BJ (cell line): ENCODE measurements around the gene FLYWCH2. TPM values are rescaled to one million over a fixed set of nuclear protein-coding genes. Genes with fewer than 3 reads are reported as not detected.
A peak's percentile ranks its signal among the peaks of the same experiment; 100 is the strongest.
"Not testable (repeated sequence)": the region's sequence is repeated elsewhere in the genome, so short reads cannot be mapped to it uniquely, and the experiment has no call there.

Experiments
- CTCF ChIA-PET: fragments of 350-600 bp; formaldehyde crosslinking; extraction: SDS; loops from one replicate; lab custom pipeline; 2021; ENCODE audit warnings: antibody characterized with exemption, inconsistent platforms; lab: Yijun Ruan, JAX
- POLR2A ChIA-PET: fragments of 300-600 bp; sonication (Branson Sonifier 250); formaldehyde crosslinking; extraction: SDS; loops from one replicate; lab custom pipeline; 2021; ENCODE audit warnings: antibody characterized with exemption; lab: Charles Lee
- DNase-seq: peaks from one replicate; pipeline ENCODE4 v3.0.0-alpha.2; 2011; ENCODE audit warnings: low read depth
- H3K27me3 ChIP-seq: 2 replicates; pipeline ENCODE4 v1.6.0; 2011; ENCODE audit warnings: low read length; ENCODE audit not compliant: control insufficient read depth, insufficient read depth
- H3K36me3 ChIP-seq: 2 replicates; pipeline ENCODE4 v1.5.1; 2011; ENCODE audit warnings: low read length; ENCODE audit not compliant: control insufficient read depth, insufficient read depth
- H3K4me3 ChIP-seq: 2 replicates; pipeline ENCODE4 v1.5.1; 2011; ENCODE audit warnings: low read depth, mild to moderate bottlenecking, control low read depth, low read length
- CTCF ChIP-seq: IDR thresholded peaks from 2 replicates; pipeline ENCODE4 v1.5.1; 2011; ENCODE audit warnings: low read depth, mild to moderate bottlenecking, control low read depth, inconsistent platforms, low read length, moderate library complexity; ENCODE audit not compliant: insufficient read depth
- polyA plus RNA-seq: library from polyadenylated mRNA; depleted of rRNA; stranded (reverse); fragments of >200 nt; gene quantifications from 2 replicates; pipeline ENCODE4 v1.2.3, GENCODE V29; 2011

FLYWCH2 gene
- polyA plus RNA-seq, 1 experiment = 39.9 TPM

- POLR2A ChIA-PET = interaction anchor here (1.0 kb wide), 1 partner anchor 21 kb away, joined by 5 read pairs; no protein-coding TSS in a partner anchor
- peaks cover 14% of the 10 kb centered on the region for H3K36me3 ChIP-seq
- no peak for DNase-seq
- CTCF ChIA-PET = interaction anchor here (0.5 to 3.9 kb wide), 24 partner anchors 9 to 132 kb away, joined by 3 to 24 read pairs (median 6); partner anchors contain the start of genes FLYWCH1 and FLYWCH2
- no peaks in the 10 kb centered on the region for H3K27me3 ChIP-seq
- no peak for TF ChIP-seq CTCF
- no peak overlapping the region for H3K4me3 ChIP-seq
These were observed 43.6 kb downstream of the FLYWCH2 start for GRCh38 chr16:2926650-2926999.

GRCh38 chr16:2927010-2927646 lies 44.1 kb downstream of the FLYWCH2 start:
- Histone ChIP-seq H3K4me3 (no peak overlapping the region), H3K36me3 (peaks cover 14% of the 10 kb centered on the region), H3K27me3 (no peaks in the 10 kb centered on the region)
- no peak for DNase-seq
- ChIA-PET CTCF (interaction anchor here (0.5 to 3.9 kb wide), 29 partner anchors 8 to 231 kb away, joined by 3 to 24 read pairs (median 4); partner anchors contain the start of genes FLYWCH1 and FLYWCH2), POLR2A (interaction anchor here (1.0 kb wide), 1 partner anchor 22 kb away, joined by 5 read pairs; no protein-coding TSS in a partner anchor)
- peak; percentile 93 for TF ChIP-seq CTCF

- peaks cover 13% of the 10 kb centered on the region for H3K36me3 ChIP-seq
- POLR2A ChIA-PET, DNase-seq, H3K4me3 ChIP-seq, H3K27me3 ChIP-seq: not testable (repeated sequence)
- CTCF ChIA-PET = interaction anchor here (1.1 to 3.0 kb wide), 4 partner anchors 9 to 52 kb away, joined by 4 to 24 read pairs (median 8); no protein-coding TSS in a partner anchor
These were observed 45.1 kb downstream of the FLYWCH2 start for GRCh38 chr16:2928151-2928550.

GRCh38 chr16:2928796-2929195 lies 45.8 kb downstream of the FLYWCH2 start:
- CTCF ChIA-PET = interaction anchor here (1.4 to 3.0 kb wide), 3 partner anchors 9 to 60 kb away, joined by 4 to 24 read pairs (median 6); no protein-coding TSS in a partner anchor

GRCh38 chr16:2929693-2930092 lies 46.7 kb downstream of the FLYWCH2 start:
- CTCF ChIA-PET = interaction anchor here (1.1 to 1.6 kb wide), 2 partner anchors 10 to 61 kb away, joined by 6 to 9 read pairs; no protein-coding TSS in a partner anchor
- Histone ChIP-seq H3K27me3 (no peaks in the 10 kb centered on the region), H3K4me3 (no peak overlapping the region), H3K36me3 (peaks cover 20% of the 10 kb centered on the region)
- POLR2A ChIA-PET = no interaction called here
- no peak for DNase-seq
- TF ChIP-seq CTCF = no peak

More at GRCh38 chr16:2928796-2929195, 45.8 kb downstream of the FLYWCH2 start:
- Histone ChIP-seq H3K27me3 (no peaks in the 10 kb centered on the region), H3K36me3 (peaks cover 17% of the 10 kb centered on the region), H3K4me3 (no peak overlapping the region)
- TF ChIP-seq CTCF = no peak
- DNase-seq = no peak
- POLR2A ChIA-PET = no interaction called here
